ENCODE data around the gene GPR137B.

GPR137B gene

GRCh38 chr1:236149003-236149595, 6.8 kb downstream of the GPR137B start:
- TF ChIP-seq POU2F2 (IDR thresholded peaks at IDR 0.05; ENCODE audit: low read depth, low read length), result no peak
- TF ChIP-seq PAX5 (IDR thresholded peaks at IDR 0.05; ENCODE audit: insufficient read depth, low read length, severe bottlenecking), result no peak
- TF ChIP-seq SPI1 (IDR thresholded peaks at IDR 0.05; ENCODE audit: low read depth, low read length), result no peak
- TF ChIP-seq POLR2A (IDR thresholded peaks at IDR 0.05; ENCODE audit: low read depth, low read length), result no peak
- no peak for TF ChIP-seq TAF1 (IDR thresholded peaks at IDR 0.05; ENCODE audit: low read depth, low read length)
- DNase-seq (ENCODE audit: insufficient read length, low spot score), result no peak
- no peak for FAIRE-seq

- FAIRE-seq, result peak; percentile 77
- peak; percentile 49; the same call in 1 of the 2 replicates for TF ChIP-seq POLR2AphosphoS5 (IDR thresholded peaks at IDR 0.05; ENCODE audit: low read depth, low read length)
- no peak for TF ChIP-seq POLR2A (IDR thresholded peaks at IDR 0.05; ENCODE audit: low read depth, low read length)
These were observed 7.4 kb downstream of the GPR137B start for GRCh38 chr1:236149696-236150228.

GRCh38 chr1:236150311-236150955, 8.1 kb downstream of the GPR137B start:
- peak; percentile 5 for FAIRE-seq
- TF ChIP-seq SPI1 (IDR thresholded peaks at IDR 0.05; ENCODE audit: low read depth, low read length), result no peak
- no peak for TF ChIP-seq PAX5 (IDR thresholded peaks at IDR 0.05; ENCODE audit: insufficient read depth, low read length, severe bottlenecking)
- no peak for TF ChIP-seq TAF1 (IDR thresholded peaks at IDR 0.05; ENCODE audit: low read depth, low read length)
- TF ChIP-seq POLR2A (IDR thresholded peaks at IDR 0.05; ENCODE audit: low read depth, low read length), result no peak
- TF ChIP-seq POU2F2 (IDR thresholded peaks at IDR 0.05; ENCODE audit: low read depth, low read length), result no peak
- TF ChIP-seq POLR2AphosphoS5 (IDR thresholded peaks at IDR 0.05; ENCODE audit: low read depth, low read length), result no peak
- DNase-seq (ENCODE audit: insufficient read length, low spot score), result no peak

More at GRCh38 chr1:236149696-236150228, 7.4 kb downstream of the GPR137B start:
- no peak for DNase-seq (ENCODE audit: insufficient read length, low spot score)

GRCh38 chr1:236150986-236151385, 8.6 kb downstream of the GPR137B start:
- DNase-seq (ENCODE audit: insufficient read length, low spot score), result no peak

GRCh38 chr1:236151739-236152424, 9.5 kb downstream of the GPR137B start:
- TF ChIP-seq POLR2AphosphoS5 (IDR thresholded peaks at IDR 0.05; ENCODE audit: low read depth, low read length) (no peak), SPI1 (IDR thresholded peaks at IDR 0.05; ENCODE audit: low read depth, low read length) (no peak), TAF1 (IDR thresholded peaks at IDR 0.05; ENCODE audit: low read depth, low read length) (no peak), PAX5 (IDR thresholded peaks at IDR 0.05; ENCODE audit: insufficient read depth, low read length, severe bottlenecking) (no peak), POLR2A (IDR thresholded peaks at IDR 0.05; ENCODE audit: low read depth, low read length) (no peak), POU2F2 (IDR thresholded peaks at IDR 0.05; ENCODE audit: low read depth, low read length) (no peak)
- no peak for FAIRE-seq
- no peak for DNase-seq (ENCODE audit: insufficient read length, low spot score)

More at GRCh38 chr1:236150986-236151385, 8.6 kb downstream of the GPR137B start:
- FAIRE-seq, result no peak
- no peak for TF ChIP-seq POU2F2 (IDR thresholded peaks at IDR 0.05; ENCODE audit: low read depth, low read length)
- TF ChIP-seq PAX5 (IDR thresholded peaks at IDR 0.05; ENCODE audit: insufficient read depth, low read length, severe bottlenecking), result no peak
- TF ChIP-seq TAF1 (IDR thresholded peaks at IDR 0.05; ENCODE audit: low read depth, low read length), result no peak
- no peak for TF ChIP-seq SPI1 (IDR thresholded peaks at IDR 0.05; ENCODE audit: low read depth, low read length)
- TF ChIP-seq POLR2AphosphoS5 (IDR thresholded peaks at IDR 0.05; ENCODE audit: low read depth, low read length), result no peak
- TF ChIP-seq POLR2A (IDR thresholded peaks at IDR 0.05; ENCODE audit: low read depth, low read length), result no peak

- DNase-seq (ENCODE audit: insufficient read length, low spot score) (no peak), FAIRE-seq (no peak)
- TF ChIP-seq PAX5 (IDR thresholded peaks at IDR 0.05; ENCODE audit: insufficient read depth, low read length, severe bottlenecking), result no peak
- no peak for TF ChIP-seq POLR2A (IDR thresholded peaks at IDR 0.05; ENCODE audit: low read depth, low read length)
- TF ChIP-seq TAF1 (IDR thresholded peaks at IDR 0.05; ENCODE audit: low read depth, low read length), result no peak
- TF ChIP-seq POU2F2 (IDR thresholded peaks at IDR 0.05; ENCODE audit: low read depth, low read length), result no peak
- no peak for TF ChIP-seq SPI1 (IDR thresholded peaks at IDR 0.05; ENCODE audit: low read depth, low read length)
- no peak for TF ChIP-seq POLR2AphosphoS5 (IDR thresholded peaks at IDR 0.05; ENCODE audit: low read depth, low read length)
These were observed 11.8 kb downstream of the GPR137B start for GRCh38 chr1:236154126-236154525.

- DNase-seq (ENCODE audit: insufficient read length, low spot score) (no peak), FAIRE-seq (no peak)
- no peak for TF ChIP-seq POLR2A (IDR thresholded peaks at IDR 0.05; ENCODE audit: low read depth, low read length)
- TF ChIP-seq PAX5 (IDR thresholded peaks at IDR 0.05; ENCODE audit: insufficient read depth, low read length, severe bottlenecking), result no peak
These were observed 12.5 kb downstream of the GPR137B start for GRCh38 chr1:236154671-236155398.

GRCh38 chr1:236155399-236155767, 13.0 kb downstream of the GPR137B start:
- FAIRE-seq, result no peak
- no peak for DNase-seq (ENCODE audit: insufficient read length, low spot score)
- TF ChIP-seq TAF1 (IDR thresholded peaks at IDR 0.05; ENCODE audit: low read depth, low read length) (no peak), POLR2A (IDR thresholded peaks at IDR 0.05; ENCODE audit: low read depth, low read length) (no peak), POLR2AphosphoS5 (IDR thresholded peaks at IDR 0.05; ENCODE audit: low read depth, low read length) (no peak), PAX5 (IDR thresholded peaks at IDR 0.05; ENCODE audit: insufficient read depth, low read length, severe bottlenecking) (no peak), POU2F2 (IDR thresholded peaks at IDR 0.05; ENCODE audit: low read depth, low read length) (no peak), SPI1 (IDR thresholded peaks at IDR 0.05; ENCODE audit: low read depth, low read length) (no peak)

Data from GM12891 (cell line).